Choroid plexus epithelial cell (primary cell): ENCODE measurements around the gene ANKRD13B.

Source experiments
- DNase-seq: peaks from one replicate; pipeline ENCODE4 v3.0.0-alpha.2; 2010; ENCODE audit warnings: low read depth
- H3K4me3 ChIP-seq: 2 replicates; pipeline ENCODE4 v1.5.1; 2011; ENCODE audit warnings: low read depth, mild to moderate bottlenecking, control low read depth, low read length, moderate library complexity
- CTCF ChIP-seq: conservative IDR thresholded peaks from 2 replicates; pipeline ENCODE4 v1.5.1; 2011; ENCODE audit warnings: low read depth, mild to moderate bottlenecking, control low read depth, inconsistent platforms, low read length, moderate library complexity

The ANKRD13B gene

GRCh38 chr17:29613352-29613837 lies 20.5 kb downstream of the ANKRD13B start:
- peak; percentile 66 for TF ChIP-seq CTCF
- peak overlapping the region; percentile 42 for H3K4me3 ChIP-seq
- peak; percentile 93 for DNase-seq

DNA sequence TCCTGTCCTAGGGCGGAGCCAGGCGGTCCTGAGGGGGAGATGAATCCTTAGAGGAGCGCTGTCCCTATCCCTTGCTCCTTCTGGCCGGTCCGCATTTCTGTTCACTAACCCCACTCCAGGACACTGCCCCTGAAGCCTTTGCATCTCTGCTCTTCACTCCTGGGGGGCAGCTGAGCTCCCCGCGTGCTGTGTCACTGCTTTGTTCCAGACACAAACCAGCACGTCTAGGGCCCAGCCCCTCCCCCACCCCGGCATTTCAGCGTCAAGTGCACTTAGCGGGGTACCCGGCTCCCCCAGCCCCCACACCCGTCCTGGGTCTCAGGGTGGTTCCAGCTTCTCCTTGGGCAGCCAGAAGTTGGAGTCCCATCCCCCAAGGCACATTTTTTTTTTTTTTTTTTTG lies 20.9 kb downstream of the ANKRD13B start:
- peak overlapping the region; percentile 42 for H3K4me3 ChIP-seq
- DNase-seq = no peak

DNA sequence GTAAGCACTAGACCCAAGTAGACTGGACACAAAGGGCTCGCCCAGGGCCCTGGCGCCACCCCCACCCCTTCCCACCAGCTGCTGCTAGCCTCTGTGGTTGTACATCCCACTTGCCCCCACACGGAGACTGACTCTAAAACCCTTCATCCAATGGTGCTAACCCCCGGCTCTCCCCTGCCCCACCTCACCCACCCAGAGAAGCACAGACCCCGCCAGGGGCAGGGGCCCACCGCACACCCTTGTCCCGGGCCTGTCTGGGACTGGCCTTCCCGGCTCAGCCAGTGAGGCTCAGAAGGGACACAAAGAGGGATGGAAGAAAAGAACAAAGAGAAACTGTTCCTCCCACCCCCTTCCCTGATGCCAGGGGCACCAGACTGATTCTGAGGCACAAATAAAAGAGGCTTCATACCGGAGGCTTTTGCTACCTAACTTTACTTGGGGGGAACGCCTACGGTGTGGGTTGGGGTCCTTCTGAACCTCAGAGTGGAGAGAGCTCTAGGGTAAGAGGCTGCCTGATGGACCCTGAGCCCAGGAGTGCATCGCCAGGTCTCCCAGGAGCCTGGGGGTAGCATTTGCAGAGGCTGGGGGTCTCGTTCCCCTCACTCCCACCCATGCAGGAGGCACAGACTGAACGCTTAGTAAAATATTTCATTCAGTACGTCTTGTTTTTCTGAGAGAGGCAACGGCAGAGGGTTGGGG lies 21.6 kb downstream of the ANKRD13B start:
- H3K4me3 ChIP-seq = no peak overlapping the region
- no peak for DNase-seq
- no peak for TF ChIP-seq CTCF

More for the DNA sequence above, 20.9 kb downstream of the ANKRD13B start:
- TF ChIP-seq CTCF = no peak

DNA sequence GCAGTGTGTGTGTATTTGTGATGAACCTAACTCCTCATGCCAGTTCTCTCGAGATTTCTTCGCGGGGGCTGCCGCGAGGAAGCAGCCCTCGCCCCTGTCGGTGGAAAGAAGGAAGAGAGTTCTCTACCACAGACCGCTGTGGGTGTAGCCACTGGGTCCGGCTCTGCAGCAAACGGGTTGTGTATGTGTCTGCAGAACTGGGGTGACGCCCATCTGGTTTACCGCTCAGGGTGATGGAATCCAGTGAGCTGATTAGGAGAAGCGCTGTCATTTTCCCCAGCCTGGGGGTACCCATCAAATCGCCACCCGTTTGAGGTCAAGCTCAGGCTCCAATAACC lies 22.1 kb downstream of the ANKRD13B start:
- TF ChIP-seq CTCF = peak; percentile 5
- DNase-seq = peak; percentile 62
- peak overlapping the region; percentile 47 for H3K4me3 ChIP-seq

GRCh38 chr17:29615492-29616299 lies 22.8 kb downstream of the ANKRD13B start:
- H3K4me3 ChIP-seq = peak overlapping the region; percentile 47
- DNase-seq = peak; percentile 92
- TF ChIP-seq CTCF = peak; percentile 0

GRCh38 chr17:29616300-29617048 lies 23.5 kb downstream of the ANKRD13B start:
- no peak for DNase-seq
- peak overlapping the region; percentile 47 for H3K4me3 ChIP-seq
- no peak for TF ChIP-seq CTCF
